ENCODE measurements around the gene AQP12A.

The AQP12A gene

DNA sequence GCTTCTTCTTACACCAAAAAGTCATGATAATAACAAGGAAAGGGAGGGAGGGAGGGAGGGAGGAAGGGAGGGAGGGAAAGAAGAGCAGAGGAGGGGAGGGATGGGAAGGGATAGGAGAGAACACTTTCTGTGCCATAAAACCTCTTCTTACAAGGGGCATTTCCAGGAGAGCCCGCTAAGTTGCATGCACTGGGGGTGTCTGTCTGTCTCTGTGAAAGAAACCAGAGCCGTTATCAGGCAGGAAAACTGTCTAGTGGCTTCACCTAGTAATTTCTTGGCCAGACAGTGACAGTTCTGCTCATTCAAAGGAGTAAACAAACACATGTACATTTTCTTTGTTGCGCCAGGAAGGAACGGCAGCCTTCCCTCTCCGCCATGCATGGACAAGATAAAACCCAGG, 45.8 kb downstream of the AQP12A start:
- no peak for DNase-seq (ENCODE audit: low read depth in 2 of 3, low spot score in 1 of 3)

DNA sequence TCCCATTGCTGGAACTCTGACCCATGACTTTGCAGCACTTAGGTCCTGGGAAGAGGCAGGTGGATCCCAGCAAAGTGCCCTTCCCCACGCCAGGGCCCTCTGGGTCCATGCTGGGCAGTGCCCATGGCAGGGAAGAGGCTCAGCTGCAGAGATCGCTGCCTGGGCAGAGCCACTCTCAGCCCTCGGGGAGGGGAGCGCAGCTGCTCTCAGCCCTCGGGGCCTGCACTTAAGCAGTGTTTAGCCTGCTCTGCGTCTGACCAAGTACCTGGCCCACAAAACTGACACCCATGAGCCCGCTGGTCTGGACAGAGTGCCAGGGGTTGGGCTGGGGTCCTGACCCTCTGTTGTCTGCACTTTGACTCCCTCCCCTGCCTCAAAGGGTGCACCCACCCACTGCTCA, 46.3 kb downstream of the AQP12A start:
- DNase-seq (ENCODE audit: low read depth in 2 of 3, low spot score in 1 of 3), result no peak

DNA sequence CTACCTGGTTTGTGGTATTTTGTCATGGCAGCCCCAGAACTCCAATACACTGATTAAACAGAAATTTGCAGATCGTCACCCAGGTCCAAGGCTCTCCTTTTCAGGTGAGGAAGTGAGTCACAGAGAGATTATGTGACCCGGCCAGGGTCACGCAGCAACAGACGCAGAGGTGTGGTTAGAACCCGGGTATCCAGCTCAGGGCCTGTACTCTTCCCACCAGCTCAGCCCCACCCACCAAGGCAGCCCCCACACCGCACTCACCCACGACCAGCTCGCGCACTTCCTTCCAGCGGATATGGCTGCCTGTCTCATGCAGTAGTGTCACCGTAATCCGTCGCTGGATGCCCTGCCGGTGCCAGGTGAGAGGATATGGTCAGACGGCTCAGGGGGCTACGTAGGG, 48.1 kb downstream of the AQP12A start:
- no peak for DNase-seq (ENCODE audit: low read depth in 2 of 3, low spot score in 1 of 3)

DNA sequence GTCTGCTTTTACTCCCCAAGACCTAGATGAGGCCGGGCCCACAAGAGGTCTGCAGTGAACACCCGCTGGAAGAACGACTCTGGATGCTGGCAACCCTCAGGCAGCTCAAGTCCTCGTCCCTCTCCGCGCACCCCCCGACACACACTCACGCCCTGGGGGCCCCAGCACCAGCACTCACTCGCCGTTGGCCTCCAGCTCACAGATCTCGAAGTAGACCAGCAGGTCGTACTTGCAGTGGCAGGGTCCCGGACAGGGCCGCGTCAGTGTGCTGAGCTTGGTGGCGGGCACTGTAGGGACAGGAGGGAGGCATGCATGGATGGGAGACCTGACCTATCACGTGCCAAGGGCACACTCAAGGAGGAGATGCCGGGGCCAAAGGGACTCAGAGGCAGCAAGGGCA, 49.4 kb downstream of the AQP12A start:
- no peak for DNase-seq (ENCODE audit: low read depth in 2 of 3, low spot score in 1 of 3)

DNA sequence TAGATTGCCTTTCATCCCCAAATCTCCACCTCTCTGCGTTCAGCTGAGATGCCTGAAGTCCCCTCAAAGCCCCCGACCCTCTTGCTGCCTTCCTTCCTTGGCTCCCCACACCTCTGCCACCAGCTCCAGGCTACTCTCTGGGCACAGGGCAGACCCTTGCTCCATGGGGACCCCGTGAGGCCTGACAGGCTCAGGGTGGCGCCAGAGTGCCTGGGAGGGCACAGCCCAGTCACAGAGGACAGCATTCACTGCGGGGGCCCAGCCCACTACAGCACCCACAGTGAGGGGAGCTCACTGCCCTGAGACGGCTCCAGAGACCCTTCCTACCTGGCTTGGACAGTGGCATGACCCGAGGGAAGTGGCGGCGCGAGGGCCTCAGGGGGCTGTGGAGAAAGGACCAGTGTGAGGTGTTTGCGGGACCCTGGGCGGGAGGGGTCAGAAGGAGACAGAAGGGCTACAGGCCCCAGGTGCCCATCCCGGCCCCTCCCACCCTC, 51.0 kb downstream of the AQP12A start:
- DNase-seq (ENCODE audit: low read depth in 2 of 3, low spot score in 1 of 3), result no peak

DNA sequence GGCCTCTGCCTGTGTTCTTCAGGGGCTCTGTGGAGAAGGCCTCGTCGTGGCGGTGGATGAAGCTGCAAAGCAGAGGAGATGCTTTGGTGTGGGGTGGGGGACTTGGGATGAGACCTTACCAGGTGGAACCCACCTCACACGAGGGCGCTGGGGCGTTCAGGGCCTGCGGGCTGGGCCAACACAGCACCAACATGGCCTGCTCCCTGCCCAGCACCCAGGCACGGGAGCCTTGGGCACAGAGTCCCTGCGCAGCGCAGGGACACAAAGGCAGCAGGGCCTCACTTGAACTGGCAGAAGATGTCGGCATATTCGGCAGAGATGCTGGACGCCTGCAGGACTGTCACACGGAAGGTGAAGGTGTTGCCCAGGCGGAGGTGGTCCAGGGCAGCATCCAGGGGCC, 53.8 kb downstream of the AQP12A start:
- no peak for DNase-seq (ENCODE audit: low read depth in 2 of 3, low spot score in 1 of 3)

DNA sequence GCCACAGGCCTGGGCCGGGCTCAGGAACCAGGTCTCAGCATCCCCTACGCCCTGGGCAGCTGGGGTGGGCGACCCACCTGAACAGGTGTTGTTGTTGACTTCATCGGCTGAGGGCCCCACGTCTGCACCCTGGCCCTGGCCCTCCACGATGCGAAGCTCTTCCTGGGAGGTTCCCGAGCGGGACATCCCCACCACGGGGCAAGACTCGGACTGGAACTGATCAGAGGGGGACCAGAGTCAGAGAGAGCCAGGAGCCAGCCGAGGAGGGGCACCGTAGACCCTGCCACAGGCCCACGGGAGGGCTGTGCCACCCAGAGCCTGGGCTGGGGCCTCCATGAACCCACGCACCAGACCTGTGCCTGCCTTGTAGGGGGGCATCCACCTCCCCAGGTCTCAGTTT, 54.3 kb downstream of the AQP12A start:
- DNase-seq (ENCODE audit: low read depth in 2 of 3, low spot score in 1 of 3), result no peak

DNA sequence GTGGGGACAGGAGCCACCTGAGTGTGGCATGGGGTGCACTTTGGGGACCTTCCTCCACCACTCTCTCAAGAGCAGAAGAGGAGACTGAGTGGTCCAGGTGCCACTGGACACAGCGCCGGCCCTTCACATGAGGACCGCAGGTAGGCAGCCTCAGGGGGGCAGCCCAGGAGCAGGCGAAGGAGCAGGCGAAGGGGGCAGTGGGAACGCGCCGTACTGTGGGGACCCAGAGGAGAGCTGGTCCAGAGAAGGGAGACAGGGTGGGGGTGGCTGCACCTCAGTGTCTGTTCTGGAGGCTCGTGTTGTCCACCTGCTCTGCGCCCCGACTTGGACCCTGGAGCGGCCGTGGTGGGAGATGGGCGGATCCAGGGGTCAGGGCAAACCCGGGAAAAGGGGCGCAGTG, 55.0 kb downstream of the AQP12A start:
- no peak for DNase-seq (ENCODE audit: low read depth in 2 of 3, low spot score in 1 of 3)

DNA sequence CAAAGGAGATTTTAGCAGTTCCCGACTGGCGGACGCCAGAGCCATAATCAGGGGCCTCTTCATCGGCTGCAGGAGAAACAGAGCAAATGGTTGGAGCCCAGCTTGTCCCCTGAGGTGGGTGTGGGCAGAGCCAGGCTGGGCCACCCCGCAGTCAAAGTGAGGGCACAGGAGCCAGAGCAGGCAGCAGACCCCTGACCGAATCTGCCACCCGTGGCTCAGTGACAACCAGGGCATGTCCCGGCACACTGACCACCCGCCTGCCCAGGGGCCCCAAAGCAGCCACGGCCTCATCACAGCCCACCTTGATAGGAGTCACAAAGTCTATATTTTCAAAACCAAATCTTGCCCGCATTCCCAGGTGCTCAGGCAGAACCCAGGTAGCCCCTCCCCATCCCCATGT, 55.6 kb downstream of the AQP12A start:
- no peak for DNase-seq (ENCODE audit: low read depth in 2 of 3, low spot score in 1 of 3)

Measured in stimulated activated CD4-positive, alpha-beta T cell treated with anti-CD3 and anti-CD28 coated beads, Interleukin-12 subunit alpha, Interleukin-12 subunit beta, amount 100 ng/mL, for 48 hours (primary cell).